Measurements from ENCODE around the gene OR10H2. TPM values are rescaled to one million over a fixed set of nuclear protein-coding genes. Genes with fewer than 3 reads are reported as not detected.

OR10H2 gene
- total RNA-seq, 1 experiment from 2014 or later: not detected

DNA sequence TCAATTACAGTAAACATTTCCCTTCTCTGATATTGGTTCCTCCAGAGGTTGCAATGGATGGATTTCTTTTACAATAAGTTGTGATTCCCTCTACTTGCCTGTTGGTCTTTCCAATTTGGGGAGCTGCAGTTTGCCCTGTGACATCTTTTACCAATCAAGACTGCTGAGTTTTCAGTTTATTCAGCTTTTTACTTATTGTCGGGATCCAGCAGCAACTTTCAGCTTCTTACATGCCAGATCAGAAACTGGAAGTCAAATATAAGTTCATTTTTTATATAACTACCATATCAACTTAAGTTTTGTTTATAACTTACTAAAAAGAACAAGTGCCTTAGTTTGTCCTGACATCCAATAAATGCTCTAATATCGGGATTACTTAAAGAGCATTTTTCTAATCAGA lies 20.4 kb downstream of the OR10H2 start (continued):
- TF ChIP-seq, protein P1, sequence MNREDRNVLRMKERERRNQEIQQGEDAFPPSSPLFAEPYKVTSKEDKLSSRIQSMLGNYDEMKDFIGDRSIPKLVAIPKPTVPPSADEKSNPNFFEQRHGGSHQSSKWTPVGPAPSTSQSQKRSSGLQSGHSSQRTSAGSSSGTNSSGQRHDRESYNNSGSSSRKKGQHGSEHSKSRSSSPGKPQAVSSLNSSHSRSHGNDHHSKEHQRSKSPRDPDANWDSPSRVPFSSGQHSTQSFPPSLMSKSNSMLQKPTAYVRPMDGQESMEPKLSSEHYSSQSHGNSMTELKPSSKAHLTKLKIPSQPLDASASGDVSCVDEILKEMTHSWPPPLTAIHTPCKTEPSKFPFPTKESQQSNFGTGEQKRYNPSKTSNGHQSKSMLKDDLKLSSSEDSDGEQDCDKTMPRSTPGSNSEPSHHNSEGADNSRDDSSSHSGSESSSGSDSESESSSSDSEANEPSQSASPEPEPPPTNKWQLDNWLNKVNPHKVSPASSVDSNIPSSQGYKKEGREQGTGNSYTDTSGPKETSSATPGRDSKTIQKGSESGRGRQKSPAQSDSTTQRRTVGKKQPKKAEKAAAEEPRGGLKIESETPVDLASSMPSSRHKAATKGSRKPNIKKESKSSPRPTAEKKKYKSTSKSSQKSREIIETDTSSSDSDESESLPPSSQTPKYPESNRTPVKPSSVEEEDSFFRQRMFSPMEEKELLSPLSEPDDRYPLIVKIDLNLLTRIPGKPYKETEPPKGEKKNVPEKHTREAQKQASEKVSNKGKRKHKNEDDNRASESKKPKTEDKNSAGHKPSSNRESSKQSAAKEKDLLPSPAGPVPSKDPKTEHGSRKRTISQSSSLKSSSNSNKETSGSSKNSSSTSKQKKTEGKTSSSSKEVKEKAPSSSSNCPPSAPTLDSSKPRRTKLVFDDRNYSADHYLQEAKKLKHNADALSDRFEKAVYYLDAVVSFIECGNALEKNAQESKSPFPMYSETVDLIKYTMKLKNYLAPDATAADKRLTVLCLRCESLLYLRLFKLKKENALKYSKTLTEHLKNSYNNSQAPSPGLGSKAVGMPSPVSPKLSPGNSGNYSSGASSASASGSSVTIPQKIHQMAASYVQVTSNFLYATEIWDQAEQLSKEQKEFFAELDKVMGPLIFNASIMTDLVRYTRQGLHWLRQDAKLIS (CRISPR knock-in tag; IDR thresholded peaks at IDR 0.05; ENCODE audit: borderline replicate concordance): no peak
- no peak for TF ChIP-seq GRHL2 (CRISPR knock-in tag; IDR thresholded peaks at IDR 0.05; ENCODE audit: insufficient replicate concordance, severe bottlenecking)

DNA sequence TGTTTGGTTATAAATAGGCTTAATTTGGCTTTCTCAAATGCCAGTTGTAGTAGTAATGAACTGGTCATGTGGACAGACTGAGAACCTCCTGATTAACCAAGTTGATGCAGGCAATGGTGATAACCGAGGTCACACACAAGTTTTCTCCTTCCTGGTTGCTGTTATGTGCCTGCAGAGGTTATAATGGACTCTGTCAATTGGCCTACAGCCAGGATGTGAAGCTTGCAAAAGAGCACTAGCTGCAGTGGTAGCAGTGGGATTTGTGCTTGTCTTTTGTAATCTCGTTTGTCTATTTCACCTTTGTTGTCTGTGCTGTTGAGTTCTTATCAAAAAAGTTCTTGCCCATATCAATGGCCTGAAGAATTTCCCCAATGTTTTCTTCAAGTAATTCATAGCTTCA lies 30.6 kb downstream of the OR10H2 start:
- TF ChIP-seq FOXP1 (CRISPR knock-in tag; IDR thresholded peaks at IDR 0.05; ENCODE audit: borderline replicate concordance) (no peak), ATF6 (CRISPR knock-in tag; IDR thresholded peaks at IDR 0.05) (no peak), NFATC4 (CRISPR knock-in tag; IDR thresholded peaks at IDR 0.05) (no peak), EMX1 (CRISPR knock-in tag; IDR thresholded peaks at IDR 0.05) (no peak)
- H3K4me1 Mint-ChIP-seq: no peaks in the 10 kb centered on the region
- POLR2A ChIA-PET: no interaction called here
- CTCF ChIA-PET: no interaction called here
- ATAC-seq: no peak
- no peak overlapping the region for H3K27ac Mint-ChIP-seq
- no peak for DNase-seq (ENCODE audit: low spot score)
- H3K4me3 Mint-ChIP-seq: no peak overlapping the region
- peaks cover 56% of the 10 kb centered on the region for H3K36me3 Mint-ChIP-seq
- H3K9me3 Mint-ChIP-seq: peaks cover 79% of the 10 kb centered on the region
- peaks cover 13% of the 10 kb centered on the region for H3K27me3 Mint-ChIP-seq (ENCODE audit: low read depth)

- Mint-ChIP-seq H3K27ac (no peak overlapping the region), H3K4me3 (no peak overlapping the region), H3K4me1 (no peaks in the 10 kb centered on the region), H3K36me3 (peaks cover 48% of the 10 kb centered on the region), H3K9me3 (peaks cover 74% of the 10 kb centered on the region), H3K27me3 (ENCODE audit: low read depth) (peaks cover 9% of the 10 kb centered on the region)
- peak; percentile 19 for DNase-seq (ENCODE audit: low spot score)
- ChIA-PET CTCF (no interaction called here), POLR2A (no interaction called here)
- ATAC-seq: no peak; the same call in 1 of the 2 replicates
- TF ChIP-seq RELA (CRISPR knock-in tag; IDR thresholded peaks at IDR 0.05; ENCODE audit: borderline replicate concordance): no peak
- no peak for TF ChIP-seq STAT6 (CRISPR knock-in tag; conservative IDR thresholded peaks at IDR 0.05; ENCODE audit: low read depth)
- no peak for TF ChIP-seq PRDM15 (CRISPR knock-in tag; IDR thresholded peaks at IDR 0.05)
- no peak for TF ChIP-seq CREM (CRISPR knock-in tag; IDR thresholded peaks at IDR 0.05)
- no peak for TF ChIP-seq ESRRA (CRISPR knock-in tag; IDR thresholded peaks at IDR 0.05; ENCODE audit: borderline replicate concordance)
- no peak for TF ChIP-seq NFYB (CRISPR knock-in tag; conservative IDR thresholded peaks at IDR 0.05; ENCODE audit: low read depth)
- no peak for TF ChIP-seq NFATC4 (CRISPR knock-in tag; IDR thresholded peaks at IDR 0.05)
- TF ChIP-seq OVOL2 (CRISPR knock-in tag; IDR thresholded peaks at IDR 0.05; ENCODE audit: borderline replicate concordance): no peak
- no peak for TF ChIP-seq CBFB (CRISPR knock-in tag; IDR thresholded peaks at IDR 0.05; ENCODE audit: low read depth)
- TF ChIP-seq ZNF416 (CRISPR knock-in tag; IDR thresholded peaks at IDR 0.05): no peak
- no peak for TF ChIP-seq SMAD3 (CRISPR knock-in tag; IDR thresholded peaks at IDR 0.05; ENCODE audit: borderline replicate concordance)
- TF ChIP-seq MYBL2 (CRISPR knock-in tag; IDR thresholded peaks at IDR 0.05): no peak
- TF ChIP-seq, protein P2, sequence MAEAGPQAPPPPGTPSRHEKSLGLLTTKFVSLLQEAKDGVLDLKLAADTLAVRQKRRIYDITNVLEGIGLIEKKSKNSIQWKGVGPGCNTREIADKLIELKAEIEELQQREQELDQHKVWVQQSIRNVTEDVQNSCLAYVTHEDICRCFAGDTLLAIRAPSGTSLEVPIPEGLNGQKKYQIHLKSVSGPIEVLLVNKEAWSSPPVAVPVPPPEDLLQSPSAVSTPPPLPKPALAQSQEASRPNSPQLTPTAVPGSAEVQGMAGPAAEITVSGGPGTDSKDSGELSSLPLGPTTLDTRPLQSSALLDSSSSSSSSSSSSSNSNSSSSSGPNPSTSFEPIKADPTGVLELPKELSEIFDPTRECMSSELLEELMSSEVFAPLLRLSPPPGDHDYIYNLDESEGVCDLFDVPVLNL (CRISPR knock-in tag; IDR thresholded peaks at IDR 0.05; ENCODE audit: borderline replicate concordance, low read depth): no peak
Measured at GRCh38 chr19:15759962-15760565, 32.2 kb downstream of the OR10H2 start.
